Colonic mucosa (tissue), 4 donors: ENCODE results near the gene PGBD4. TPM values are rescaled to one million over a fixed set of nuclear protein-coding genes. Genes with fewer than 3 reads are reported as not detected.

ENCODE experiments used
- DNase-seq: peaks from one replicate; pipeline ENCODE4 v3.0.0-alpha.2; 2020
- H3K27ac ChIP-seq: fragments of 200-600 bp; one replicate; pipeline ENCODE4 v1.8.0; 2021
- H3K27me3 ChIP-seq: fragments of 200-600 bp; one replicate; pipeline ENCODE4 v1.8.0; 2021
- H3K36me3 ChIP-seq: fragments of 200-600 bp; one replicate; pipeline ENCODE4 v1.8.0; 2021
- H3K4me1 ChIP-seq: fragments of 200-600 bp; one replicate; pipeline ENCODE4 v1.8.0; 2021; ENCODE audit warnings: mild to moderate bottlenecking
- H3K4me3 ChIP-seq: fragments of 200-600 bp; one replicate; pipeline ENCODE4 v1.8.0; 2021
- H3K9ac ChIP-seq, 2 donors: one replicate each; pipeline ENCODE4 v1.7.0; 2013; ENCODE audit warnings: control low read depth in 2 of 2, low read depth in 2 of 2, low read length in 2 of 2
- H3K9me3 ChIP-seq: fragments of 200-600 bp; one replicate; pipeline ENCODE4 v1.8.0; 2021
- intact Hi-C: fragments of 100-400 bp; cut with DNase I; formaldehyde crosslinking; loops from one replicate; pipeline ENCODE4 v1.14.1; 2022
- total RNA-seq, 2 donors: library from RNA; stranded (reverse); fragmentation: NEBNext Ultra II Directional in 1 of 2; extraction: Animal tissue kit (Norgen Biotek cat#: 25700) in 1 of 2; gene quantifications; one replicate each; pipeline ENCODE4 v1.2.1, GENCODE V29; 2021
- TF ChIP-seq, protein P1 (sequence below): fragments of 200-600 bp; IDR thresholded peaks from one replicate; pipeline ENCODE4 v1.8.0; 2022; ENCODE audit warnings: antibody characterized with exemption, mild to moderate bottlenecking
- donor health status: healthy.
- donor health status: DM: no; HTN: no; CAD: no.
- donor health status: DM: no; HTN: no; CAD: no.

The PGBD4 gene
- total RNA-seq, 2 donors from 2014 or later, result 0.69 to 1.3 TPM

DNA sequence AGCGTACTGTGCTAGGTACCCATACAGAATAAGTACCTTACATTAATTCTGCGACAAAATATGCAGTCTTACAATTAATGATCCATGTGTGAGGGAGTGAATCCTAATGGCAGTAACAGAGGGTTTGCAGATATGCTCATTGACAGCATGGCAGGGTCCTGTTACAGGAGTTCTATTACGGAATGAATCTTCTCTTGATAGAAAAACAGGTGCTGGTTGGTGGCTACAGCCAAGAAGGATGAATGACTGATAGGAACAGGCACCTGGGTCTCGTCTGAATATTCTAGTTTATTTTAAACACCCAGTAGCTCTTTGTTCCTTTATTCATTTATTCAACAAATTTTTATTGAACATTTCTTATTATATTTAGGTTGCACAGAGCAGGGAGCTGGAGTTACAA, 22.8 kb downstream of the PGBD4 start:
- Histone ChIP-seq H3K4me1 (no peaks in the 10 kb centered on the region), H3K4me3 (no peak overlapping the region), H3K9me3 (no peaks in the 10 kb centered on the region), H3K27ac (no peak overlapping the region), H3K27me3 (no peaks in the 10 kb centered on the region), H3K9ac (no peak overlapping the region), H3K36me3 (no peaks in the 10 kb centered on the region)
- intact Hi-C loops, result no loop called here
- TF ChIP-seq, protein P1, sequence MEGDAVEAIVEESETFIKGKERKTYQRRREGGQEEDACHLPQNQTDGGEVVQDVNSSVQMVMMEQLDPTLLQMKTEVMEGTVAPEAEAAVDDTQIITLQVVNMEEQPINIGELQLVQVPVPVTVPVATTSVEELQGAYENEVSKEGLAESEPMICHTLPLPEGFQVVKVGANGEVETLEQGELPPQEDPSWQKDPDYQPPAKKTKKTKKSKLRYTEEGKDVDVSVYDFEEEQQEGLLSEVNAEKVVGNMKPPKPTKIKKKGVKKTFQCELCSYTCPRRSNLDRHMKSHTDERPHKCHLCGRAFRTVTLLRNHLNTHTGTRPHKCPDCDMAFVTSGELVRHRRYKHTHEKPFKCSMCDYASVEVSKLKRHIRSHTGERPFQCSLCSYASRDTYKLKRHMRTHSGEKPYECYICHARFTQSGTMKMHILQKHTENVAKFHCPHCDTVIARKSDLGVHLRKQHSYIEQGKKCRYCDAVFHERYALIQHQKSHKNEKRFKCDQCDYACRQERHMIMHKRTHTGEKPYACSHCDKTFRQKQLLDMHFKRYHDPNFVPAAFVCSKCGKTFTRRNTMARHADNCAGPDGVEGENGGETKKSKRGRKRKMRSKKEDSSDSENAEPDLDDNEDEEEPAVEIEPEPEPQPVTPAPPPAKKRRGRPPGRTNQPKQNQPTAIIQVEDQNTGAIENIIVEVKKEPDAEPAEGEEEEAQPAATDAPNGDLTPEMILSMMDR, result no peak
- no peak for DNase-seq

DNA sequence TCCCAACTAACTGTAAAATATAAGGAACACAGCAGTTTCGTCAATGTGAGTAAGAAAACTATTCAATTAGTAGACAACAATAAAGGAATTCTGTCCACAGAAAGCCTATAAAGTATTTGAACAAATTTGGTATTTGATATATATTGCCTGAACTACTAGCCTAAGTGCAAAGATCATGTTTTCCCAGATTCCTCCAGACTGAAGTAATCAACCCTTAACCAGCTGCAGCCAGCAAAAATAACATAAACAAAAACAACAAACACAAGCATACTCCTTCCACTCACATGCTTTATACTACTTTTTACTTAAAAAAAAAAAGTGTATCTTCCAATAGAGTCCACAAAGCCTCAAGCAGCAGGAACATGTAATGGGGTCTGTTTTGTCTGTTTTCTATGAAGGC, 24.1 kb downstream of the PGBD4 start:
- H3K4me3 ChIP-seq, result no peak overlapping the region
- intact Hi-C loops, result no loop called here
- H3K27me3 ChIP-seq, result no peaks in the 10 kb centered on the region
- no peaks in the 10 kb centered on the region for H3K36me3 ChIP-seq
- no peaks in the 10 kb centered on the region for H3K4me1 ChIP-seq
- TF ChIP-seq, protein P1, result no peak
- no peak for DNase-seq
- no peak overlapping the region for H3K27ac ChIP-seq
- no peak overlapping the region for H3K9ac ChIP-seq
- no peaks in the 10 kb centered on the region for H3K9me3 ChIP-seq

- no peak overlapping the region for H3K4me3 ChIP-seq
- DNase-seq, result no peak
- TF ChIP-seq, protein P1, result no peak
- intact Hi-C loops, result no loop called here
- H3K36me3 ChIP-seq, result no peaks in the 10 kb centered on the region
- no peak overlapping the region for H3K27ac ChIP-seq
- H3K27me3 ChIP-seq, result no peaks in the 10 kb centered on the region
- no peaks in the 10 kb centered on the region for H3K9me3 ChIP-seq
- H3K4me1 ChIP-seq, result no peaks in the 10 kb centered on the region
- H3K9ac ChIP-seq, result no peak overlapping the region
Observed at GRCh38 chr15:34126522-34126921, 24.6 kb downstream of the PGBD4 start.

- H3K27ac ChIP-seq, result no peak overlapping the region
- DNase-seq, result no peak
- TF ChIP-seq, protein P1, result no peak
- no peaks in the 10 kb centered on the region for H3K36me3 ChIP-seq
- intact Hi-C loops, result no loop called here
- H3K27me3 ChIP-seq, result no peaks in the 10 kb centered on the region
- no peaks in the 10 kb centered on the region for H3K9me3 ChIP-seq
- H3K4me3 ChIP-seq, result no peak overlapping the region
- no peaks in the 10 kb centered on the region for H3K4me1 ChIP-seq
- no peak overlapping the region for H3K9ac ChIP-seq
Observed at GRCh38 chr15:34128898-34129297, 27.0 kb downstream of the PGBD4 start.

DNA sequence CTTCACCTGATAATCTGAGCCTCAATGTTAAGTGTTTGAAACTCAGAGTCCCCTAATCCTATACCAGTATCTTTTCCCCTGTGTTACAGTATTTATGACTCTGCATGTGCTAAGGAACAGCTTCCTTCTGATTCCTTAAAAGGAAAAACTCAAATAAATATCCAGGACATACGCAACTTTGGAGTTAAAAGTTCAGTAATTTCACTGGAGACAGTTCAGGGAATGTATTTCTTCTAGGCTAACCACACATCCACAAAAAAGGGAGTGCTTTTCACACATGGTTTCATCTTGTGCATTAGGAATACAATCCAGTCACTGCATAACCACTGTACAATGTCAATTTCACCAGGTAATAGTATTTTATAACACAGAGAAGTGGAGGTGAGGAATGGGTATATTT, 31.0 kb downstream of the PGBD4 start:
- intact Hi-C loops, result no loop called here

More for the DNA sequence above, 31.0 kb downstream of the PGBD4 start:
- Histone ChIP-seq H3K27ac (no peak overlapping the region), H3K36me3 (no peaks in the 10 kb centered on the region), H3K9ac (no peak overlapping the region), H3K9me3 (no peaks in the 10 kb centered on the region), H3K4me1 (no peaks in the 10 kb centered on the region), H3K4me3 (no peak overlapping the region), H3K27me3 (no peaks in the 10 kb centered on the region)
- no peak for DNase-seq
- TF ChIP-seq, protein P1, result no peak
